NOMO-1 treated with dmso at 0.1 percent for 144 hours (cell line): Measurements from ENCODE around the gene CHPF.

Experiments used
- DNase-seq: peaks from one replicate; lab custom pipeline; 2025; ENCODE audit not compliant: unreplicated experiment; lab: John Stamatoyannopoulos, UW

The CHPF gene

DNA sequence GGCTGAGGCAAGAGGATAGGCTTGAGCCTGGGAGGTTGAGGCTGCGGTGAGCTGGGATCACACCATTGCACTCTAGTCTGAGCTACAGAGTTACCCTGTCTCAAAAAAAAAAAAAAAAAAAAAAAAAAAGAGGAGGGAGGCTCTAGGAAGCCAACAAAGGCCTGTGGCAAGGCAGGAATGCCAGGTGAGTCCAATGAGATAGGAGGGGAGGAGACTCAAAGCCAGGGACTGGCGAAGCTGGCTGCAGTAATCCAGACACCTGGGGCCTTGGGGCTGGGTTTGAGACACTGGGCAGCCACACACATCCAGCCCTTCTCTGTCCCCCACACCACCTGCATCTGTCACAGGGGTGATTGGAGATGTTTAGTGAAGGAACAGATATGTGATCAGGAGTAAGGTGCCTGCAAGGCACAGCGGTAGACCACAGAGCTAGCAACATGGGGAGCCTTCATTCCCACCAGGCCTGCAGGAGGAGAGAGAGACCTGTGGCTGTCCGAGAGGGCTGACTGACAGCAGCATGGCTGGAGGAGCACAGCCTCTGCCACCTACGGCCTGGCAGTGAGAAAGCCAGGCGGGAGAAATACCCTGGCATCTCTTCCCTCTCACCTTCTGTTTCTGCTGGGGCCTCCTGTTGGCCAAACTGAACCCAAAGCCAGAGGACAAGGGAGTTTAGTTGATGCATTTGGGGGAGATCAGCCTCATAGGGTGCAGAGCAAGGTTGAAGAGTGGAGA, 9.5 kb downstream of the CHPF start:
- DNase-seq, result no peak

DNA sequence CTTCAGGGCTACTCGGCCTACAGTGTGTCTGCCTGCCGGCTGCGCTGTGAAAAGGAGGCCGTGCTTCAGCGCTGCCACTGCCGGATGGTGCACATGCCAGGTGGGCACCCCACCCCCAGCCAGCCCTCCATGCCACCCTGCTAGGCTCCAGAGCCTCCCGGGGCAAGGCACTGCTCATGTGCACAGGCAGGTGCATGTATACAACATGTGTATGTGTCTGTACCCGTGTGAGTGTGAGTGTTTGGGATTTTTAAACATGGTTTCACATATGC, 11.3 kb downstream of the CHPF start:
- DNase-seq, result no peak

DNA sequence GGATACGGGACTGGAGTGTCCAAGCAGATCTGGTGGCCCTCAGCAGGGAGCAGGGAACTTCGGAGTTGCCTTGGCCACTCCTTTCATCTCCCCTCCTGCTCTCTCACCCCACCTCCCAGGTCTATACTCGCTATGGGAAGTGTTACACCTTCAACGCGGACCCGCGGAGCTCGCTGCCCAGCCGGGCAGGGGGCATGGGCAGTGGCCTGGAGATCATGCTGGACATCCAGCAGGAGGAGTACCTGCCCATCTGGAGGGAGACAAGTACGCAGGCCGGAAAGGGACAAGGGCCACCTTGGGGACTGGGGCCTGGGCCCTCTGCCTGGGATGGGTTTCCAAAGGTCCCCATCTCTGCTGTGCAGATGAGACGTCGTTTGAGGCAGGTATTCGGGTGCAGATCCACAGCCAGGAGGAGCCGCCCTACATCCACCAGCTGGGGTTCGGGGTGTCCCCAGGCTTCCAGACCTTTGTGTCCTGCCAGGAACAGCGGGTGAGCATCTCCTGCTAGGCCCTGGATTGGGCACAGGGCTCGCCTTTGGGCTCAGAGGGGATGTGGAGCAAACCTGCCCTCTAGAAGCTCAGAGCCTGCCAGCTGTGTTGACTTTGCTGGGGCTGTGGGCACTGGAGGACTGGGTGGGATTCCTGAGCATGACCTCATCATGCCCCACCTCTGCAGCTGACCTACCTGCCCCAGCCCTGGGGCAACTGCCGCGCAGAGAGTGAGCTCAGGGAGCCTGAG, 11.8 kb downstream of the CHPF start:
- DNase-seq, result no peak

DNA sequence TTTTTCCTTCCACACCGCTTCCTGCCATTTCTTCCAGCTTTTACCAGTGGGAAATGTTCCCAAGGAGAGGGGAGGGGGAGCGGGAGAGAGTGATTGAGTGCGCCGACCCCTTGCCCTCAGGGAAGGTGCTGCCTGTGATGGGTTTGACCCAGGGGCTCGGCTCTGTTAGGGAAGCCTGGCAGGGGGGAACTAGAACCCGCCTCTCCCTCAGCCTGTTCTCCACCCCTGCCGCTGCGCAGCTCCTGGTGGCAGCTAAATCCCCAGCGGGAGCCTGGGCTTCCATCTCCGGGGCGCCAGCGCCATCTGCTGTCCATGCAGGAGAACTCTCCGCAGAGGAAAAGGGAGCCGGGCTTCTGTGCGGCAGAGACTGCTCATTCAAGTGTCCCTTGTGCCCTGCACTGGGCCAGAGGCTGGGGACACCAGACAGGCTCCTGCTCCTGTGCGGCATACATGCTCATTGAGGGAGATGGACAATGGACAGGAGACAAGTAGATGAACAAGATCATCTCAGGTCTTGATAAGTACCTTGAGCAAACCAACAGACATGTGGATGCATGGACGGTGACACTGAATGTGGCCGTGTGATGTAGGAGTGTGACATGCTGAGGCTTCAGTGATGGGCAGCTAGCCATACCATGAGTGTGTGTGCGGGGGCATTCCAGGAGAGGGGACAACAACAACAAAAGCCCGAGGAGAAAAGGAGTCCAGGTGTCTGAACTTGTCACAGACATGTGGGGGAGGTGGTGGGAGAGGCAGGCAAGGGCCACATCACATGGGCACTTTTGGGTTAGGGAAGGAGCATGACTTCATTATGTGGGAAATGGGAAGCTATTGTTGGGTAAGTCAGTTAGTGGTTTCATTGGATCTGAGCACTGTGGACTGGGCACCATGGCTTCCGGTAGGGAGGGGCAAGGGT, 13.3 kb downstream of the CHPF start:
- DNase-seq, result peak; percentile 58

DNA sequence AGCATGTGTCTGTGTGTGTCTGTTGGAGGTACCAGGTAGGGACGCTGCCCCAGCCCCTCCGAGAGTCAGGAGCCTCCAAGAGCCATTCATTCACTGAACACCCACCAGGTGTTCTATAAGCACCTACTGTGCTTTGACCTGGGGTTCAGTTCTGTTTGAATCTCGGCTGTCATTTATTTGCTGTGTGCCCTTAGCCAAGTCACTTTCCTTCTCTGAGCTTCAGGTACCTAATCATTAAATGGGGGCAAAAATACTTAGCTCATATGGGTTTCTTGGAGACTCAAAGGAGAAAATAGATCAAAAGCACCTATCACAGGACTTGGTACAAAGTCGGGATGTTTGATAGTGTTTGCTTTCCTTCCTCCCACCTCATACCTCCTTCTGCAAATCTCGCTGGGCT, 16.1 kb downstream of the CHPF start:
- no peak for DNase-seq

DNA sequence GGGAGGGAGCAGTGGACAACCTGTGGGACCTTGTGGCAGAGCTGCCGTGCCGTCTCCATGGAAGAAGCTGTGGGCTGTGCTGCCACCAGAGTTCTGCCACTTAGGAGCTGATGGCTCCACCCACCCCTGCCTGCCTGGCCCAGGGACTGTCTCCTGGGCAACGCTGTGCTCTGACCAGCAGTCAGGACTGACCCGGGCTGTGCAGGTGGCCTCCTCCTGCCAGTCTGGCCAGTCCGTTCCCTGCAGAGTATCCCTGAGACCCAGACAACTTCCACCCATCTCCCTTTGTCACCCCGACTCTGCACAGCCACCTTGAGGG, 16.6 kb downstream of the CHPF start:
- DNase-seq, result no peak

DNA sequence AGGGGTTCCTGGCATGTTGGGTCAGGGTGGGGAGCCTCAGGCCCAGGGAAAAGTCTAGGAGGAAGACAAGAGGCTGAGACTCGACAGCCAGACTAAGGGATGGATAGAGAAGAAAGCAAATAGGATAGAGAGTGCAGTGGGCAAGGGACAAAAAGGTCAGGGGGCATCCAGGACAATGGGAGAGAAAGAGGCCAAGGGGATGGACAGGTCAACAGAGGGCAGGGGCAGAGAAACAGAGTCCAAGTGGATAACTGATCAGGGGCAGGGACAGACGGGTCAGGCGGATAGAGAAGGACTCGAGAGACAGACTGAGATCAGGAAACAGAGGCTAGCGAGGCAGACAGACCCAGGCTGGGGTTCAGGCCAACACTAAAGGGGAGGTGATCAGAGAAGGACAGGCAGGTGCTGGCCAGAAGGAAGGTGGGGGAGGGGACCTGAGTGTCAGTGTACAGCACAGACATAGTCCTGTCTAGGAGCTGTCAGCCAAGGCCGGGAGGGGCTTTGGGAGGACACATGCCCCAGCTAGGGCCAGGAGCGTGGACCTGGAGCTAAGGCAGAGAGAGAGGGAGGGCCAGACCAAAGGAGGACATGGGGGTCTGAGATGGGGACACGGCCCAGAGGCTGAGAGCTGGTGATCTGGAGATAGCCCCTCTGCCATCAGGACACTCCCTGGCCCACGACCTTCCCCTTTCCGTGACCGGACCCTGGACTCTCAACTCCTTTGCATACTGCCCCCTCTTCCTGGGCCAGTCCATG, 17.1 kb downstream of the CHPF start:
- DNase-seq, result no peak

DNA sequence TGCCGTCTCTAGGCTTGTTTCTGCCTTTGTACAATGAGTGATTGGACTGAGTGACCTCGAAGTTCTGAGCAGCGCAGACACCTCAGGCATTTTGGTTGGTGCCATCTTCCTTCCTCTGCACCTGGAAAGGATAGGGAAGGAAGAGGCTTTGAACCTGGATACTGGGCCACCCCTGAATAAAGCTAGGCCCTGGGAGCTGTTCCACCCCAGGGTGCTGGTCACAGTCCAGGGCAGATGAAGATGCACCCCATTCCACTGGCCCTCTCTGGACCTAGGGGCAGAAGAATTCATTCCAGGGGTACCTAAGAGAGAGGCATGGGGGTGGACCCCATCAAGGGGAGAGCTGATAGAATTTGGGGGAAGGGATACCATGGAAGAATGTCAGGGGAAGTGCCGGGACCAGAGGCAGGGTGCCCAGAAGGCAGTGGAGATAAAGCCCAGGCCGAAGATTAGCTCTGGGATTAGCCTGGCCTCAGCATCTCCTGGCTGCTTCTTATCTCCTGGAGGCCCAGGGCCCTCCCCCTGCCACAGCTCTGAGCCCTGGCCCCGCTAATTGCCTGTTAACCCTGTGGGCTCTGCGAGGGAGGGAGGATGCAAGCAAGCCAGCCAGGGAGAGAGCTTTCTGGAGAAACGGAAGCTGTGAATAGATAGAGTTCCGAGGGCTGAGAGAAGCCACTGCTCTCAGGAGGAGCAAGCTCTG, 17.9 kb downstream of the CHPF start:
- DNase-seq, result no peak

DNA sequence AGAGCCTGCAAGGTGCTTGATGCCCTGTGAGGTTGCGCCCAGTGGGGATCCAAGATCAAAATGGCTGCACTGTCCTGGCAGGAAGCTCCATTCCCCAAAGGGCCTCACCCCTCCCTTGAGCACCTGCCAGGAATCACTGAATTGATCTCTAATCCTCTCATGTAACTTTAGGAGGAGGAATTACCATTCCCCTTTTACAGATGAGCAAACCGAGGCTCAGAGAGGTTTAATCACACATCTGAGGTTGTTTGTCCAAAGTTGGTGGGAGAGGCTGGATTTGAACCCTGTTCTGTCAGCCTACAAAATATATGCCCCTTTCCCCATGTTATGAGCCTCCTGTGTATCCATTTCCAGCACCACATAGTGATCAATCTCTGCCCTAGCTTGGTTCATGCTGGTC, 18.8 kb downstream of the CHPF start:
- DNase-seq, result no peak

DNA sequence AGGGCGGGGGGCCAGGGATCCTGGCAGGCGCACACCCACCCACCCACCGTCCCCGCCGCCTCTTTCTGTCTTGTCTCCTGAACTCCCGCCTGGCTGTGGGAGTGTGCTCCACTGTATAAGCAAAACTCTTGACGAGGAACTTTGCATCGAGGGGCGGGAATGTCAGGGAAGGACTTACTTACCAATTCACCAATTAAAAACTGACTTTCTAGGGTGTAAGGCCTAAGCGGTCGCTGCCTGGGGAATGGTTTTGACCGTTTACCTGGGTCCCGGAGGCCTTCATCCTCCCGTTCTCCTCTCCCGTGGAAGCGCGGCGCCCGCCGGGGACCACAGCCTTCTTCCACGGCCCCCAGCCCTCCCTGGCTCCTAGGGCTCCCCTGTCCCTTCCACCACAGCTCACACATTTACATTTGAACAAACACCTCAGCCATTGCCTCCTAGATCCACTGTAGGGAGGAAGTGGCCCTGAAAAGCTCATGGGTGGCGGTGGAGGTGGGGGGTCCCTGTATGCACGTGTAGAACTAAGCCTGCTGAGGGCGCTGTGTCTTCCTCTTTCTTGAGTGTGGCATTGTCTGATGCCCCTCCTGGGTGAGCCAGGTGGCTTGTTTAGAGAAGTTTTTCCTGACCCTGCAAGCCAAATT, 20.5 kb downstream of the CHPF start:
- no peak for DNase-seq

DNA sequence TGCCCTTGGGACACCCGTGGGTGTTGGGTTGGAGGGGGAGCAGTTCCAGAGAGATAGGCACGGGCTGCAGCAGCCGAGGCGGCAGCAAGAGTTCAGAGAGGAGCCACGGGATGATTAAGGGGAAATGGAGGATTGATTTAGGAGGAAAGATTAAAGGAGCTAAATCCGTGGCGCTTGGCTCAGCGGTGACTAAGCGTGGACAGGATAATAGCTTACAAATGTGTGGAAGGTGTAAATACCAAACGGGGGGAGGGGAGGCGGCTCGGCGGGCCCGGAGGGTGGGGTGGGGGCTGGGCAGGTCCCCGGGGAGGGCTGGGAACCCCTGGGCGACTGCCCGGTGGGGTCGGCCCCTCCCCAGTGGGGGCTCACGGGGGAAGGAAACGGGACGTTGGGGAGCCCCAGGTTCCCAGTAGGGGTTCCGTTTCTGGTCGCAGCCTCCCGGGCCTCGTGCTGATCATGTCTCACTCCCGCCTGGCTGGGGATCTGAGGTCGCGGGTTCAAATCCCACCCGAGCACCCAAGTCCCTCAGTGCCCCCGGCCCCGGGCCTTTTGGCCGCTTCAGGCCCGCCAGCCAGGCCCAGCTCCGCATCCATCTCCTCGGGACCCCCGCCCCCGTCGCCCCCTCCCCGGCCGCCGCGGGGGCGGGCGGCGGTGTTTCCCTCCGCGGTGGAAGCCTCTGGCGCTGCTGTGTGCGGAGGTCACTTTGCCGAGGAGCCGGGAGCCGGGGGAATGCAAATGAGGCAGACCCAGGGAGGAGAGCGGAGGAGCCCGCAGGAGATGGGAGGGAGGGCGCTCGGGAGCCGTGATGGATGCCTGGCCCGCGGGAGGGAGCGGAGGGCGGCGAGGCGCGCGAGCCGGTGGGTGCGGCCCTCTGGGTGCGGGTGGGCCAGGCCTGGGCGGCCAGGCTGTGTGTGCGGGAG, 21.2 kb downstream of the CHPF start:
- no peak for DNase-seq

DNA sequence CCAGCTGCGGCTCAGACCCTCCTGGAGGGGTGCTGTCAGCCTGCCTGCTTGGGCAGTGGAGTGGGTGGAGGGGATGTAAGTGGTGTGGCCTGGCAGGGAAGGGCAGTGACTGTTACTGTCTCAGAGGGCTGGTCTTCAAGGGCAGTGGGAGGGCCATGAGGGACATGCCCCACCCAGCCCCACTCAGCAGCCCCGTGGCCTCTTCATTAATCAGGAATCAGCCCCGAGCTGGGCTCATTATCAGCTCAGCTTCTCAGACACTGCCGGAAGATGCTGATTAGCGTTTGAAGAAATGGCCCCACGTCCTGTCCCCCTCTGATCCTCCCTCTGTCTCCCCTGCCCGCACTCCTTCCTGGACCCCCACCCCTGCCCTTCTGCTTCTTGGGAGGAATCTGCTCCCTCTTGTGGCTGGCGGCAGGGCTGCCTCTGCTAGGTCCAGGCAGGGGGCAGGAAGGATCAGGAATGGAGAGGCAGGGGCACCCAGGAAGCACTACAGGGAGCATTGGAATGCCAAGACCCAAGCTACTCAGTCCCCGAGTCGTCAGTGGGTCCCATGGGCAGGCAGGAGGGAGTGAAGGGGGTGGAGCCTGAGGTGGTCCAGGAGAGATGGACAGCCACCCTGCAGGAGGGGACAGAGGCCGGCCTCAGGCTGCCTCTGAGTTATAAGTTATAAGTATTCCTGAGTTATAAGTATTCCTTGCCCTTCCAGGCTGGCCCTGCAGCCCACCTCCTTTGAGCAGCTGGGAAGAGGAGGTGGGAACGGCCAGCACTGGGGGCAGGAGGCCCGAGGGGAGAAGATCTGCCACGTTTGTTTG, 22.3 kb downstream of the CHPF start:
- DNase-seq, result no peak

DNA sequence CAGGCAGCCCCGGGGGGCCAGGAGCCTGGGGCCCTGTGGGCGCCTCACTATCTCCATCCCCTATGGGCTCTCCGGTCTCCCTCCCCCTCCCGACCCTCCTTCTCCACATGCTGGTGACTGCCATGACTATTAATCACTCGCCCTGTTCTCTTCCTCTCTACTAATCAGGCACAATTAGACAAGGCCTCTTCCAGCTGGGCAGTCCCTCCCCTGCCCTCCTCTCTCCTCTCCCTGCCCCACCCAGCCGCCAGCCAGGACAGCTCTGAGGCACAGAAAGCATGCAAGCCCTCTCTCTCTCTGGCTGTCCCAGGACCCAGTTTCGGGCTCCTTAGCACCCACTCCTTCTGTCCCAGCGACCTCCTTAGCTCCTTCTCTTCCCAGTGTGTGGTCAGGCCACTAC, 23.5 kb downstream of the CHPF start:
- DNase-seq, result no peak

DNA sequence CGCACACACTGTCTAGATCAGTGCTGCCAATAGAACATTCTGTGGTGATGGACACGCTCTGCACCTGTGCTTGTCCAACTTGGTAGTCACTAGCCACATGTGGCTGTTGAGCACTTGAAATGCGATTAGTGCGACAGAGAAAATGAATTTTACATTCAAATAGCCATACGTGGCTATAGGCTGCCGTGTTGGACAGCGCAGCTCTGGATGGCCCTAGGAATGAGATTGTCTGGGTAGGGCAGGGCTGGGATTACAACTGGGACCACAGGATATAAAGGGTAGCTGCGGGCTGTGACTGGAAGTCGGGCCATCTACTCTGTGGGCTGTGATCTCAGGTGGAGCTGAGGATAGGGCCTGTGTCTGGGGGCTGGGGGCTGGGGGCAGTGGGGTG, 24.1 kb downstream of the CHPF start:
- DNase-seq, result no peak

DNA sequence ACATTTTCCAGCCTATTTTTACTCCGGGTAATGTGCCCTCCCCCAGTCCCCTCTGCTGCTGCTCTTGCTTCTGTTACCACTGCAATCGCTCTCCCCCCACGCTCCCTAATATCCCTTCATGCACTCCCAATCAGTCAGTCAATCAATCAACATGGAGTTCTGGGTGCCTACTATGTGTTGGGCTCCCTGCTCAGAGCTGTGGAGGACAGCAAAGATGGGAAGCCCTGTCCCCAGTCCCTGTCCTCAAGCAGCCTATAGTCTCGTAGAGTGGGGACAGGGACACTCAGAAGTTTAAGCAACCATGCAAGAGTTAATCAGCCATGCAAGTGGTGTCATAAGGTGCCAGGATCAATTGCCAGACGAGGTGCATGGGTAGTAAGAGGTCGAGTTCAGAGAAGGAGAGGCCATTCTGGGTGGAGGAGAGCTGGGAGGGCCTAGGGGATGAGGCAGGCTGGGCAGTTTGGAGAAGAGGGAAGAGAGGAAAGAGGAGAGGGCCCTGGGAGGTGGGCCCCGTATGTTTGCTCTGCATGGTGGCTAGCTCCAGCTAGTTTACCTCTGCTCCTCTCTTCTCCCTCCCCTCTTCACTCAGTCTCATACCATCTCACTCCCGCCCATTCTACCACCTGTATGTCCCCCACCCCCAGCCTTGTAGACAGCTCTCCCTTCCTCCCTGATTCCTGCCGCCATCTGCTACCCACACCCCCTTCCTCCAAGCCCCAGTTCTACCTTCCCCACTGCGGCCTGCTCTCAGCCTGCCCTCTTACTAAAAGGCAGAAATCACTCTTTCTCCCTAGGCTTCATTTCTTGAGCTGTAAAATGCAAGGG, 25.4 kb downstream of the CHPF start:
- DNase-seq, result no peak

DNA sequence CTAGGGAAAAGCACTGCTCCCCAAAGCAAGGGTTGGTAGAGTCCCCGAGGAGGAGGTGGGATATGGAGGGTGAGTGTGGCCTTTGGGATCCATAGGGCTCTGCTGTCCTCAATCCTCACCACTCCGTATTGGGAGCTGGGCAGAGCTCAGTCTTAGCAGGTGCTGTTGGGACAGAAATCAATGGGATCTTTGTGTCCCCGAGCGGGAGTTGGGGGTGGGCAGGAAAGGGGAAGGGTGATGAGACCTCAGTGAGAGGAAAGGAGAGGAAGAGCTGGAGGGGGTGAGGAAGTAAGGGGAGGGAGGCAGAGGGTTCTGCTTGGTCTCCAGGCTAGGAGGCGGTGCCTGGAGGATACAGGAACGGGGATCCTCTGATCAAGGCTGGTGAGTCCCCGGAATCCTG, 26.7 kb downstream of the CHPF start:
- DNase-seq, result no peak

DNA sequence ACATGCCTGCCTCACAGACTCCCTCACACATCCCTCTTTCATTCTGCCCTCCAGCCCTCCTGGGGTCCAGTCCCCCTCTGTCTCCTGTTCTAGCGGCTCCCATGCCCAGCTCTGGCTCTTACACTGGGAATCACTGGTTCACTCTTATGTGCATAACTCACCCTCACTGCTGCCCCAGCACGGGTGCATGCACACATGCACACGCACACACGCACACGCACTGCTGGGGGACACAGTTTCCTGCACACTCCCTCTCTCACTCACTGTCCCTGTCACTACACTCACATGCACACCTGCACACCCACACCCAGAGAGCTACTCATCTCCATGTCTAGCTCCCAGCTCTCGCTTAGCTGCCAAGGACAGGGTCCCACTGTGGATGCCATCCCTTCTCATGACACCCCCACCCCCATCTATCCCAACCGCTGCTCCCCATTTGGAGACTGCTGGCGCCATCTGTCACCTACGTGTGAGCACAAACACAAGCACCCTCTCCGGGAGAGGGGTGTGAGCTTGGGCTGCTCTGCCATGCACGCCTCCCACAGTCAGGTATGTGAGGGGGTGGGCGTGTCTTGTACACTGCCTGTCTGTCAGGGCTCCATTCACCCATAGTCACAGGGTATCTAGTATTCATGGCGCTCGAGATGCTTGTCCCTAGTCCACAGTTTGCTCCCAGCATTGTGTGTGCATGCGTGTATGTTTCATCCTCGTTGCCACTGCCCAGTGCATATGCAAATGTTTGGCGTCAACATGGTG, 27.6 kb downstream of the CHPF start:
- DNase-seq, result no peak
